Measurements from ENCODE around the gene DCPS. TPM values are rescaled to one million over a fixed set of nuclear protein-coding genes. Genes with fewer than 3 reads are reported as not detected.
"Not testable (repeated sequence)": the region's sequence is repeated elsewhere in the genome, so short reads cannot be mapped to it uniquely, and the experiment has no call there.

The DCPS gene
- polyA plus RNA-seq, 1 of the 3 experiments (the other 2 are of a cell fraction) = 48.1 TPM

DNA sequence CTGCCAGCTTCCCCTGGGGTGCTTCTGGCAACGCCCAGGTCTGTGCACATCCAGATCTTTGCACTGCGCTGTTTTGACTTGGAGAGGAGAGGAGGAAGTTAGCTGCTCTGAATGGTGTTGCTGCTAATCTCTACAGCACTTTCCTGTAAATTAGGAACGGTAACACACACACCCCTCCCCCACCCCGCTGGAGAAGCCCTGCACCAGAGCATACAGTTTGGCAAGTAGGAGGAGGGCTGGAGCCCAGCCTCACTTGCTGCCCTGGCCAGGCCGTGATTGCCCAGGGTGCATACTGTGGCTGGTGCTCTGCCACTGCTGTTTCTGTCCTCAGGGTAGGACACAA is 82.8 kb downstream of the DCPS start:
- H3F3A ChIP-seq (replicated peaks; ENCODE audit: insufficient read depth); H3K9ac ChIP-seq; H3K4me2 ChIP-seq; H3K9me2 ChIP-seq; DNase-seq; H2AFZ ChIP-seq (ENCODE audit: low read depth); H3K9me3 ChIP-seq; H3K36me3 ChIP-seq (replicated peaks in 1 of 2; ENCODE audit: control insufficient read depth in 1 of 2, insufficient read depth in 2 of 2, low read length in 1 of 2); H4K20me1 ChIP-seq (ENCODE audit: insufficient read depth); H3K27me3 ChIP-seq (ENCODE audit: insufficient read depth); H3K4me3 ChIP-seq (ENCODE audit: low read depth in 2 of 2, low read length in 1 of 2); POLR2A ChIA-PET: not testable (repeated sequence)
- 0 out of 2 replicates have a peak, but pooled peaks have one; percentile 1 for TF ChIP-seq RAD21 (IDR thresholded peaks at IDR 0.05; ENCODE audit: low read length)
- 62% methylated on average over 4 of the region's 5 CpGs for WGBS (ENCODE audit: low lambda C conversion rate)
- peaks cover 0 to 31% of the 10 kb centered on the region in 2 experiments; a peak in 1 of 4 replicates for H3K4me1 ChIP-seq (ENCODE audit: control insufficient read depth in 1 of 2, insufficient read depth in 2 of 2, low read depth in 1 of 2, low read length in 1 of 2)
- CTCF ChIA-PET = interaction anchor here (1.2 kb wide), 1 partner anchor 76 kb away, joined by 4 read pairs; no protein-coding TSS in a partner anchor
- H3K27ac ChIP-seq (ENCODE audit: low read depth in 2 of 2, low read length in 1 of 2) = peak overlapping the region in 1 of 2 experiments; percentile 1; a peak in 1 of 4 replicates
- H3K79me2 ChIP-seq (ENCODE audit: insufficient read depth) = peaks cover 19% of the 10 kb centered on the region; the same call in 1 of the 2 replicates

GRCh38 chr11:126387857-126388256 is 84.0 kb downstream of the DCPS start:
- no peak overlapping the region for H3K27ac ChIP-seq (ENCODE audit: low read depth in 2 of 2, low read length in 1 of 2)
- ChIA-PET POLR2A (no interaction called here), CTCF (no interaction called here)
- no peak for DNase-seq
- H3K4me3 ChIP-seq (ENCODE audit: low read depth in 2 of 2, low read length in 1 of 2) = no peak overlapping the region
- H3K4me2 ChIP-seq = no peak overlapping the region
- no peaks in the 10 kb centered on the region for H4K20me1 ChIP-seq (ENCODE audit: insufficient read depth)
- TF ChIP-seq FOXM1 (IDR thresholded peaks at IDR 0.05; ENCODE audit: low read depth) (no peak), NFIC (IDR thresholded peaks at IDR 0.05; ENCODE audit: borderline replicate concordance) (0 out of 2 replicates have a peak, but pooled peaks have one; percentile 14)
- no peaks in the 10 kb centered on the region for H3K9me3 ChIP-seq
- H2AFZ ChIP-seq (ENCODE audit: low read depth) = no peak overlapping the region
- 85% methylated on average over 5 of the region's 5 CpGs for WGBS (ENCODE audit: low lambda C conversion rate)
- H3F3A ChIP-seq (replicated peaks; ENCODE audit: insufficient read depth) = no peaks in the 10 kb centered on the region
- no peaks in the 10 kb centered on the region for H3K9me2 ChIP-seq
- H3K4me1 ChIP-seq (ENCODE audit: control insufficient read depth in 1 of 2, insufficient read depth in 2 of 2, low read depth in 1 of 2, low read length in 1 of 2) = peaks cover 0 to 40% of the 10 kb centered on the region in 2 experiments; a peak in 1 of 4 replicates
- no peaks in the 10 kb centered on the region for H3K36me3 ChIP-seq (replicated peaks in 1 of 2; ENCODE audit: control insufficient read depth in 1 of 2, insufficient read depth in 2 of 2, low read length in 1 of 2)
- H3K79me2 ChIP-seq (ENCODE audit: insufficient read depth) = peaks cover 28% of the 10 kb centered on the region; the same call in 1 of the 2 replicates
- no peaks in the 10 kb centered on the region for H3K27me3 ChIP-seq (ENCODE audit: insufficient read depth)
- no peak overlapping the region for H3K9ac ChIP-seq

- no peak overlapping the region for H3K27ac ChIP-seq (ENCODE audit: low read depth in 2 of 2, low read length in 1 of 2)
- ChIA-PET CTCF (interaction anchor here (3.1 kb wide), 1 partner anchor 80 kb away, joined by 11 read pairs; no protein-coding TSS in a partner anchor), POLR2A (no interaction called here)
- H3K4me1 ChIP-seq (ENCODE audit: control insufficient read depth in 1 of 2, insufficient read depth in 2 of 2, low read depth in 1 of 2, low read length in 1 of 2) = peaks cover 0 to 57% of the 10 kb centered on the region in 2 experiments; a peak in 1 of 4 replicates
- H2AFZ ChIP-seq (ENCODE audit: low read depth) = no peak overlapping the region
- no peaks in the 10 kb centered on the region for H3K9me2 ChIP-seq
- no peaks in the 10 kb centered on the region for H3K27me3 ChIP-seq (ENCODE audit: insufficient read depth)
- no peaks in the 10 kb centered on the region for H3K9me3 ChIP-seq
- H4K20me1 ChIP-seq (ENCODE audit: insufficient read depth) = no peaks in the 10 kb centered on the region
- H3K36me3 ChIP-seq (replicated peaks in 1 of 2; ENCODE audit: control insufficient read depth in 1 of 2, insufficient read depth in 2 of 2, low read length in 1 of 2) = no peaks in the 10 kb centered on the region
- H3K9ac ChIP-seq = no peak overlapping the region
- H3K79me2 ChIP-seq (ENCODE audit: insufficient read depth) = peaks cover 35% of the 10 kb centered on the region; the same call in 1 of the 2 replicates
- WGBS (ENCODE audit: low lambda C conversion rate) = 78% methylated on average over 5 of the region's 5 CpGs
- DNase-seq = no peak
- H3F3A ChIP-seq (replicated peaks; ENCODE audit: insufficient read depth) = no peaks in the 10 kb centered on the region
- no peak overlapping the region for H3K4me3 ChIP-seq (ENCODE audit: low read depth in 2 of 2, low read length in 1 of 2)
- TF ChIP-seq EP300 (IDR thresholded peaks at IDR 0.05; ENCODE audit: borderline replicate concordance in 1 of 2, low read depth in 1 of 2, low read length in 1 of 2) (no peak), FOSL2 (IDR thresholded peaks at IDR 0.05; ENCODE audit: borderline replicate concordance, low read depth) (no peak), MEF2A (IDR thresholded peaks at IDR 0.05; ENCODE audit: borderline replicate concordance, low read depth) (no peak), NRF1 (IDR thresholded peaks at IDR 0.05; ENCODE audit: low read depth, low read length) (no peak), TCF12 (IDR thresholded peaks at IDR 0.05) (no peak), RXRA (IDR thresholded peaks at IDR 0.05; ENCODE audit: borderline replicate concordance, low read depth) (no peak), ELF1 (IDR thresholded peaks at IDR 0.05) (no peak), GABPA (IDR thresholded peaks at IDR 0.05; ENCODE audit: low read depth) (no peak), CTCF (IDR thresholded peaks at IDR 0.05) (no peak), USF1 (IDR thresholded peaks at IDR 0.05; ENCODE audit: borderline replicate concordance, low read depth) (no peak), RAD21 (IDR thresholded peaks at IDR 0.05; ENCODE audit: low read length) (no peak), TEAD4 (IDR thresholded peaks at IDR 0.05; ENCODE audit: borderline replicate concordance, insufficient read depth) (no peak), MXI1 (IDR thresholded peaks at IDR 0.05; ENCODE audit: low read depth, low read length) (no peak), TAF1 (IDR thresholded peaks at IDR 0.05; ENCODE audit: borderline replicate concordance, low read depth, low read length) (no peak)
- TF ChIP-seq, protein P1, sequence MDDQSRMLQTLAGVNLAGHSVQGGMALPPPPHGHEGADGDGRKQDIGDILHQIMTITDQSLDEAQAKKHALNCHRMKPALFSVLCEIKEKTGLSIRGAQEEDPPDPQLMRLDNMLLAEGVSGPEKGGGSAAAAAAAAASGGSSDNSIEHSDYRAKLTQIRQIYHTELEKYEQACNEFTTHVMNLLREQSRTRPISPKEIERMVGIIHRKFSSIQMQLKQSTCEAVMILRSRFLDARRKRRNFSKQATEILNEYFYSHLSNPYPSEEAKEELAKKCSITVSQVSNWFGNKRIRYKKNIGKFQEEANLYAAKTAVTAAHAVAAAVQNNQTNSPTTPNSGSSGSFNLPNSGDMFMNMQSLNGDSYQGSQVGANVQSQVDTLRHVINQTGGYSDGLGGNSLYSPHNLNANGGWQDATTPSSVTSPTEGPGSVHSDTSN (IDR thresholded peaks at IDR 0.05) = no peak
- TF ChIP-seq, protein P2, sequence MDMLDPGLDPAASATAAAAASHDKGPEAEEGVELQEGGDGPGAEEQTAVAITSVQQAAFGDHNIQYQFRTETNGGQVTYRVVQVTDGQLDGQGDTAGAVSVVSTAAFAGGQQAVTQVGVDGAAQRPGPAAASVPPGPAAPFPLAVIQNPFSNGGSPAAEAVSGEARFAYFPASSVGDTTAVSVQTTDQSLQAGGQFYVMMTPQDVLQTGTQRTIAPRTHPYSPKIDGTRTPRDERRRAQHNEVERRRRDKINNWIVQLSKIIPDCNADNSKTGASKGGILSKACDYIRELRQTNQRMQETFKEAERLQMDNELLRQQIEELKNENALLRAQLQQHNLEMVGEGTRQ (IDR thresholded peaks at IDR 0.05; ENCODE audit: borderline replicate concordance, low read depth, low read length) = no peak
- H3K4me2 ChIP-seq = no peak overlapping the region
Measured at GRCh38 chr11:126390272-126390867, 86.5 kb downstream of the DCPS start.

Data from SK-N-SH (cell line).